OCI-LY3 (cell line): ENCODE data around the gene CECR2.

Experiments
- H2AFZ ChIP-seq: fragments of 200-600, 300-600 bp; shearing (Covaris generic); 2 replicates; pipeline ENCODE4 v1.6.0; 2014; ENCODE audit warnings: antibody characterized with exemption, low read depth, low read length
- H3K27ac ChIP-seq: fragments of 200-600, 300-600 bp; sonication (generic); 2 replicates; pipeline ENCODE4 v1.5.1; 2014; ENCODE audit warnings: mild to moderate bottlenecking, low read length, moderate library complexity, mixed read lengths
- H3K27me3 ChIP-seq: fragments of 200-600, 300-600 bp; sonication (generic); 2 replicates; pipeline ENCODE4 v1.6.1; 2014; ENCODE audit warnings: low read depth, low read length, mixed read lengths
- H3K36me3 ChIP-seq: fragments of 200-600, 300-600 bp; sonication (generic); replicated peaks from 2 replicates; pipeline ENCODE3; 2014; ENCODE audit warnings: low read depth, low read length, mixed read lengths
- H3K4me1 ChIP-seq: fragments of 300-600, 200-600 bp; sonication (generic); 2 replicates; pipeline ENCODE4 v1.6.1; 2014; ENCODE audit warnings: low read length, mixed read lengths
- H3K4me2 ChIP-seq: fragments of 200-600, 300-600 bp; sonication (generic); 2 replicates; pipeline ENCODE4 v1.6.1; 2014; ENCODE audit warnings: low read length, mixed read lengths
- H3K4me3 ChIP-seq: fragments of 300-600, 200-600 bp; sonication (generic); 2 replicates; pipeline ENCODE4 v1.5.1; 2014; ENCODE audit warnings: antibody characterized with exemption, mild to moderate bottlenecking, low read length, moderate library complexity
- H3K79me2 ChIP-seq: fragments of 300-600, 200-600 bp; shearing (Covaris generic); 2 replicates; pipeline ENCODE4 v1.6.1; 2014; ENCODE audit warnings: mild to moderate bottlenecking, low read length, mixed read lengths
- H3K9ac ChIP-seq: fragments of 300-600, 200-600 bp; shearing (Covaris generic); 2 replicates; pipeline ENCODE4 v1.6.0; 2014; ENCODE audit warnings: mild to moderate bottlenecking, low read length, moderate library complexity
- H3K9me3 ChIP-seq: fragments of 200-600, 300-600 bp; shearing (Covaris generic); 2 replicates; pipeline ENCODE4 v1.6.1; 2014; ENCODE audit warnings: low read length, mixed read lengths; ENCODE audit not compliant: insufficient read depth
- H4K20me1 ChIP-seq: fragments of 200-600, 300-600 bp; sonication (generic); 2 replicates; pipeline ENCODE4 v1.6.1; 2016; ENCODE audit warnings: low read length, mixed read lengths; ENCODE audit not compliant: insufficient read depth
- EZH2phosphoT487 ChIP-seq: fragments of 200-600 bp; shearing (Covaris generic); IDR thresholded peaks from 2 replicates; pipeline ENCODE4 v1.6.1; 2018; ENCODE audit warnings: antibody characterized with exemption, mixed run types, low read depth
- TF ChIP-seq, protein P1 (sequence below): fragments of 200-600, 300-600 bp; sonication (generic); IDR thresholded peaks from 2 replicates; pipeline ENCODE4 v1.5.1; 2014; ENCODE audit warnings: antibody characterized with exemption, low read length, low read depth

CECR2 gene

DNA sequence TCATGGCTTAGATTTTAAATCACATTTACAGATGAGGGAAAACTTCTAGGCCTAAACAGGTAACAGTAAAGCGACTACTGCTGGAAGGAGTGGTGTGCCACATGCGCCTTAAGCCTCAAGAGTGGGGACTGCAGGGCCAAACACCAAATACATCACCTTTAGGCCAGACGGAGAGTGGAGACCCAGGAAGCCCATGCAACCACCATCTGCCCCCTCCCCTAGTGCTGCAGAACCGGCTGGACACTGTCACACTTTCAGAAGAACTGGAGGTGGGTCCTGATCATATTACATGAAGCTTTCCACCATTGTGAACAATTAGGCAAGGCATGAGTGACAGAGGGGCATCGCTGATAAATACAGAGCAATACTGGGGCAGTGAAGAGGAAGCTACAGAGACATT is 222.9 kb downstream of the CECR2 start:
- no peak overlapping the region for H3K4me2 ChIP-seq
- no peak for TF ChIP-seq EZH2phosphoT487
- TF ChIP-seq, protein P1, sequence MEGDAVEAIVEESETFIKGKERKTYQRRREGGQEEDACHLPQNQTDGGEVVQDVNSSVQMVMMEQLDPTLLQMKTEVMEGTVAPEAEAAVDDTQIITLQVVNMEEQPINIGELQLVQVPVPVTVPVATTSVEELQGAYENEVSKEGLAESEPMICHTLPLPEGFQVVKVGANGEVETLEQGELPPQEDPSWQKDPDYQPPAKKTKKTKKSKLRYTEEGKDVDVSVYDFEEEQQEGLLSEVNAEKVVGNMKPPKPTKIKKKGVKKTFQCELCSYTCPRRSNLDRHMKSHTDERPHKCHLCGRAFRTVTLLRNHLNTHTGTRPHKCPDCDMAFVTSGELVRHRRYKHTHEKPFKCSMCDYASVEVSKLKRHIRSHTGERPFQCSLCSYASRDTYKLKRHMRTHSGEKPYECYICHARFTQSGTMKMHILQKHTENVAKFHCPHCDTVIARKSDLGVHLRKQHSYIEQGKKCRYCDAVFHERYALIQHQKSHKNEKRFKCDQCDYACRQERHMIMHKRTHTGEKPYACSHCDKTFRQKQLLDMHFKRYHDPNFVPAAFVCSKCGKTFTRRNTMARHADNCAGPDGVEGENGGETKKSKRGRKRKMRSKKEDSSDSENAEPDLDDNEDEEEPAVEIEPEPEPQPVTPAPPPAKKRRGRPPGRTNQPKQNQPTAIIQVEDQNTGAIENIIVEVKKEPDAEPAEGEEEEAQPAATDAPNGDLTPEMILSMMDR, result no peak
- no peak overlapping the region for H3K27ac ChIP-seq
- H3K9me3 ChIP-seq, result peaks cover 6% of the 10 kb centered on the region
- no peaks in the 10 kb centered on the region for H3K27me3 ChIP-seq
- peaks cover 26% of the 10 kb centered on the region for H4K20me1 ChIP-seq
- no peaks in the 10 kb centered on the region for H3K79me2 ChIP-seq
- no peak overlapping the region for H3K9ac ChIP-seq
- peaks cover 19% of the 10 kb centered on the region for H3K4me1 ChIP-seq
- peaks cover 49% of the 10 kb centered on the region for H3K36me3 ChIP-seq
- no peak overlapping the region for H2AFZ ChIP-seq
- no peak overlapping the region for H3K4me3 ChIP-seq

DNA sequence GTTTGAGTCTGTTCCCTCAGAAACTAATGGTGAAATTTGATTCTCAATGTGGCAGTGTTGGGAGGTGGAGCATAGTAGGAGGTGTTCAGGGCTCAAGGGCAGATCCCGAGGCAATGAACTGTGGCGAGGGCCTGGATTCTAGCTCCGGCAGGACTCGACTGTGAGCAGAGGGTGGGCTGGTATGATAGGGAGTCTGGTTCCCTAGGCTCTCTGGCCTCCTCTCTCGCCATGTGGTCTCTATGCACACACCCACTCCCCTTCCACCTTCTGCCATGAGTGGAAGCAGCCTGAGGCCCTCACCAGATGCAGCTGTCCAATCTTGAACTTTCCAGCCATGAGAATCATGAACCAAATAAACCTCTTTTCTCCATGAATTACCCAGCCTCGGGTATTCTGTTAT is 227.0 kb downstream of the CECR2 start:
- Histone ChIP-seq H2AFZ (no peak overlapping the region), H3K9me3 (peaks cover 6% of the 10 kb centered on the region), H3K9ac (no peak overlapping the region), H3K36me3 (peaks cover 57% of the 10 kb centered on the region), H3K4me2 (no peak overlapping the region), H4K20me1 (peaks cover 21% of the 10 kb centered on the region), H3K4me3 (no peak overlapping the region), H3K27ac (no peak overlapping the region), H3K4me1 (peaks cover 19% of the 10 kb centered on the region), H3K27me3 (no peaks in the 10 kb centered on the region), H3K79me2 (no peaks in the 10 kb centered on the region)
- no peak for TF ChIP-seq EZH2phosphoT487
- TF ChIP-seq, protein P1, result no peak

DNA sequence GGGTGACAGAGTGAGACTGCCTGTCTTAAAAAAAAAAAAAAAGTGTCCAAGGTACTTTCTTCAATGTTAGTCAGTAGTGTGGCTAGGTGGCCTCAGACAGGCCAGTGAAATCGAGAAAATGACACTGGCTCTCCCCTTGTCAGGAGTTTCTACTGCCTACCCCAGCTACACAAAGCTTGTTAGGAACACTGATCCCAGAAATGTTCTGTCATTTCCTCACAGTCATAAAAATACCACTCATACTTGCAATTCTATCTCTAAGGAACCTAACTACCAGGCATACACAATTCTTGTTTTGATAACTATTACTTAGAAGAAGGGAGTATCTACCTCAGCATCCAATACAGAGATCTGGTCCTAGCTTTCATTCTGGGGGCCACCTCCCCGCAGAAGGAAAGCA is 228.0 kb downstream of the CECR2 start:
- no peak for TF ChIP-seq EZH2phosphoT487
- TF ChIP-seq, protein P1, result no peak
- no peak overlapping the region for H3K4me2 ChIP-seq
- H3K9me3 ChIP-seq, result peaks cover 6% of the 10 kb centered on the region
- no peak overlapping the region for H3K4me3 ChIP-seq
- peaks cover 19% of the 10 kb centered on the region for H3K4me1 ChIP-seq
- no peaks in the 10 kb centered on the region for H3K27me3 ChIP-seq
- H3K36me3 ChIP-seq, result peaks cover 52% of the 10 kb centered on the region
- no peak overlapping the region for H2AFZ ChIP-seq
- H3K9ac ChIP-seq, result no peak overlapping the region
- H3K79me2 ChIP-seq, result no peaks in the 10 kb centered on the region
- H3K27ac ChIP-seq, result no peak overlapping the region
- peaks cover 21% of the 10 kb centered on the region for H4K20me1 ChIP-seq

DNA sequence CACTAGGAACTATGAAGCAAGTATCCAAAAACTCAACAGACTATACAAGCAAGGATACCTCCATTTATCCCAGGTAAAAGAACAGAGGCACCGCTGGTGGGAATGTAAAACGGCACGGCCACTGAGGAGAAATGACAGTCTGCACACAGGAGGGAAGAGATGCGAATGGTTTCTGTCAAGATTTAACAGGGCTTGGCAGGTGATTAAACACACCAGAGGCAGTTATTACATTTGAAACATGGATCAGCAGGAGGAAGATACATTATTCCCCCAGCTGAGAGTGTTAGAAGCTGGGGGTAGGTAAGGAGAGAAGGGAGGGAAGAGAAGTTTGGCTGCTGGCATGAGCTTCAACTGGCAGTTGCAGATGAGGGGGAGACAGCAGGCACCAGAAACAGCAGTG is 229.1 kb downstream of the CECR2 start:
- H3K9me3 ChIP-seq, result peaks cover 6% of the 10 kb centered on the region
- H3K4me3 ChIP-seq, result no peak overlapping the region
- TF ChIP-seq, protein P1, result no peak
- no peak for TF ChIP-seq EZH2phosphoT487
- H3K4me2 ChIP-seq, result no peak overlapping the region
- peaks cover 47% of the 10 kb centered on the region for H3K36me3 ChIP-seq
- no peak overlapping the region for H2AFZ ChIP-seq
- peaks cover 19% of the 10 kb centered on the region for H3K4me1 ChIP-seq
- no peaks in the 10 kb centered on the region for H3K27me3 ChIP-seq
- H3K9ac ChIP-seq, result no peak overlapping the region
- H3K79me2 ChIP-seq, result no peaks in the 10 kb centered on the region
- H4K20me1 ChIP-seq, result peaks cover 19% of the 10 kb centered on the region
- no peak overlapping the region for H3K27ac ChIP-seq
